ENCODE results near the gene PTPRCAP.
"Not testable (repeated sequence)": the region's sequence is repeated elsewhere in the genome, so short reads cannot be mapped to it uniquely, and the experiment has no call there.

PTPRCAP gene

GRCh38 chr11:67402192-67402839 lies 35.2 kb downstream of the PTPRCAP start:
- DNase-seq = not testable (repeated sequence)
- intact Hi-C loops (cut with DNase I) = loop anchor here (5.0 kb wide), 1 partner anchor 105 kb away; the partner anchor contains the start of genes CDK2AP2 and PITPNM1

GRCh38 chr11:67401495-67402191 lies 35.8 kb downstream of the PTPRCAP start, which contains the start of gene PPP1CA:
Gene PPP1CA, minus strand, starts transcription at chr11:67401858. Its CDS starts 76 bp downstream, at chr11:67401782.
- DNase-seq = peak; percentile 82 to 99 (median 90)
- intact Hi-C loops (cut with DNase I) = loop anchor here (1.0 to 5.0 kb wide), 3 partner anchors 10 to 106 kb away; partner anchors contain the start of genes CDK2AP2, PITPNM1, RAD9A and TMEM134

DNA sequence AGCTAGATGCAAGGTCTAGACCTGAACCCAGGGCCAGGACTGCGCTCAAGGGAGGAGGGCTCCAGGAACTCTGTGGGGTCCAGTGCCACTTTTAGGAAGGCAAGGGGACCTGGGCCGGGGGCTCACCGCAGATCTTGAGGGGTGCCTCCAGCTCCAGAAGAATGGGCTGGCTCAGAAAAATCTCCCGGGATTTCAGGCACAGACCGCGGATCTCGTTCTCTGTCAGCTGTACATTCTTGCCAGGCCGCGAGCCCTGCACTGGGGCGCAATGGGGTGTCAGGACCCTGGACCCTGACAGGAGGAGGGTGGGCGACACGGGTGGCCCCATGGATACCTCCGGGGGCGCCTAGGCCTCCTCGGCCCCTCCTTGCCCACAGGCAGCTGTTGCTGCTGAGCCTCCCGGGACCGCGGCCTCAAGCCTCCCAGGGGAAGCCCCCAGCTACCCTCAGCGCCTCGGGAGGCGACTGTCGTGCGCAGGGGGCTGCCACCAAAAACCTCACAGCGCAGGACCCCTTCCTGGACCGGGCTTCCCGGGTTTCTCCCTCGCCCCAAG lies 36.5 kb downstream of the PTPRCAP start:
- DNase-seq = peak in 1 of 10 donors; percentile 87
- intact Hi-C loops (cut with DNase I) = loop anchor here (1.0 to 5.0 kb wide), 3 partner anchors 10 to 106 kb away; partner anchors contain the start of genes CDK2AP2, PITPNM1, RAD9A and TMEM134

DNA sequence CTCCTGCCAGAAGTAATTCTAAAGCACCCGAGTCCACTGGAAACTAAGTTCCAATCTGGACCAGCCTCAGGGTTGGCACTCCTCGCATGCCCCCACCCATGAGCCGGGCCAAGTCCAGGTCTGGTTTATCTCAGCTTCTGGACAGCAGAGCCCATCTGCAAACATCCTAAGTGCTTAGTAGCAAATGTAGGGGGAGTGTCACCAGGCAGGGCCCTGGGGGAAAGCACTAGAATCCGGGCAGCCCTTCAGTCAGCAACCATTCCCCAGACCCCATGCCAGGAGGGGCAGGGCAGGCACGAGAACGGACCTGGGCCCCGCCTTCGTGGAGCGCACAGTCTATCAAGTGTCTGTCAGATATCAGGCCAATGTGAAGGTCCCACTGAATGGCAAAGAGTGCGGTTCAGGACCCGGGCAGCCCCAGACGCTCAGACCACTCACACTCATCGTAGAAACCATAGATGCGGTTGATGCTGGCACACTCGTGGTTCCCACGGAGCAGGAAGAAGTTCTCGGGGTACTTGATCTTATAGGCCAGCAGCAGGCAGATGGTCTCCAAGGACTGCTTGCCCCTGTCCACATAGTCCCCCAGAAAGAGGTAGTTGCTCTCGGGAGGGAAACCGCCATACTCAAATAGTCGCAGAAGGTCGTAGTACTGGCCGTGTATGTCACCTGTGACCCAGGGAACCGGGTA lies 37.1 kb downstream of the PTPRCAP start:
- intact Hi-C loops (cut with DNase I) = loop anchor here (5.0 kb wide), 1 partner anchor 107 kb away; the partner anchor contains the start of genes CDK2AP2 and PITPNM1
- no peak for DNase-seq

DNA sequence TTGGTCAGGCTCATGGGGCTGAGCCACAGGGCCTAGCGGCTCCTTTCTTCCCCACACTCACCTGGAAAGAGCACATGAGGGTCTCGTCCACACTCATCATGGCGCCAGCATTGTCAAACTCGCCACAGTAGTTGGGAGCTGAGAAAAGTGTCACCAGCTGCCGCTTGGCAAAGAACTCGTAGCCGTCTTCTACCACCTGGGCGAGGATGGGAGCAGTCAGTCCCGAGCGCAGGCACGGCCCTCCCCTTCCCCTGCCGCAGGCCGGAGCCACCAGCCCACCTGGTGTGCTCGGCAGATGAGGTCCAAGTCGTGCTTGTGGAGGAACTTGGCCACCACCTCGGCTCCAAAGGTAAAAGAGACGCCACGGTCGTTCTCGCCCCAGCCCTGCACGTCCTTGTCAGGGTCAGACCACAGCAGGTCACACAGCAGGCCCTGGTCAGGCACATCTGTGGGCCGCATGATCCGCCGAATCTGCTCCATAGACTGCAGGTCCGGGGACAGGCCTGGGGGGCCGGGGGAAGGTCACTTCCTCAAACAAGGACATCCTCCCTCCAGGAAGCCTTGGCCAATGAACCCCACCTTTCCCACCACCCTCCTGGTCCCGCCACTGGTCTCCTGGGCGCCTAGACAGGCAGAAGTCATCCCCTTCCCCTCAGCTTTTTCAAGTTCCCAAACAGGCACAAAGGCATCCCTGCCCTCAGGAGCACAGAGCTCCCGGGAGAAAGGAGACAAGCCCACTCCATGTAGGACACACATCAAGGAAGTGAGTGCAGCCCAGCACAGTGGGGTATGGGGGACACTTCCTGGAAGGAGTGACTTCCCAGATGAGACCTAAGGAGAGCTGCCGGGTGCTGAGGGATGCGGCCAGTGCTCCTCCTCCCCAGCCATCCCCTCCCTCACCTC lies 38.6 kb downstream of the PTPRCAP start:
- intact Hi-C loops (cut with DNase I) = no loop called here
- no peak for DNase-seq

GRCh38 chr11:67397986-67398660 lies 39.4 kb downstream of the PTPRCAP start:
- intact Hi-C loops (cut with DNase I) = no loop called here
- no peak for DNase-seq

- DNase-seq = no peak
- intact Hi-C loops (cut with DNase I) = no loop called here
Measured at GRCh38 chr11:67397536-67397935, 39.9 kb downstream of the PTPRCAP start.

- DNase-seq = no peak
- intact Hi-C loops (cut with DNase I) = no loop called here
Measured at GRCh38 chr11:67396587-67397389, 40.7 kb downstream of the PTPRCAP start.

DNA sequence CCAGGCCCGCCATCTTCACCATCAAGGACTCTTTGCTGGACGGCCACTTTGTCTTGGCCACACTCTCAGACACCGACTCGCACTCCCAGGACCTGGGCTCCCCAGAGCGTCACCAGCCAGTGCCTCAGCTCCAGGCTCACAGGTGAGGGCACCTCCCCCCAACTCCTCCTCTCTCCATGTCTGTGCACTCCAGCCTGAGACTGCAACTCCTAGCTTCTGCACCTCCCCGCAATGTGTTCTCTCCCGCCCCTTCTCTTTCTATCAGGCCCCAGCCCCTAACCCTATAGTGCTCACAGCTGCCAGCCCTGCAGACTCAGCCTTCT lies 41.3 kb downstream of the PTPRCAP start:
- intact Hi-C loops (cut with DNase I) = no loop called here

DNA sequence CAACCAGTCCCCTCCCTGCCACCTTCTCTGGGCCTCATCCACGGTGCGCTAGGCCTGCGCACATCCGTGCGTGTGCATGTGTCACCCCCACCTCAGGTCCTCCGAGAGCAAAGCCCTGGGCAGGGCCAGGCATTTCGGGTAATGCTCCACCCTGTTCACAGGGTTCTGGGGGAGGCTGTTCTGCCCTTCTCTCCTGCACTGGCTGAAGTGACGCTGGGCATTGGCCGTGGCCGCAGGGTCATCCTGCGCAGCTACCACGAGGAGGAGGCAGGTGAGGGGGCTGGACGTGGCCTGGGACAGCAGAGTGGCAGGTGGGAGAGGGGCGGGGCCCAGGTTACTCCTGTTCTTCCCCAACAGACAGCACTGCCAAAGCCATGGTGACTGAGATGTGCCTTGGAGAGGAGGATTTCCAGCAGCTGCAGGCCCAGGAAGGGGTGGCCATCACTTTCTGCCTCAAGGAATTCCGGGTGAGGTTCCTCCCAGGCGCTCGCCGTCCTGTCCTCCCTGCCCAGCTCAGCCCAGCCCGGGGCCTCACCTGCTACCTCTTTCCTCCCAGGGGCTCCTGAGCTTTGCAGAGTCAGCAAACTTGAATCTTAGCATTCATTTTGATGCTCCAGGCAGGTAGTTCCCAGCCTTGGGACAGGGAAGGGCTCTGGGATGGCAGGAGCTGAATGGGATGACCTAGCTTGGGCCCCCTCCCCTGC lies 41.8 kb downstream of the PTPRCAP start:
- intact Hi-C loops (cut with DNase I) = no loop called here
- no peak for DNase-seq

More for the DNA sequence above, 41.3 kb downstream of the PTPRCAP start:
- DNase-seq = no peak

- intact Hi-C loops (cut with DNase I) = no loop called here
Measured at GRCh38 chr11:67393990-67394389, 43.5 kb downstream of the PTPRCAP start.

DNA sequence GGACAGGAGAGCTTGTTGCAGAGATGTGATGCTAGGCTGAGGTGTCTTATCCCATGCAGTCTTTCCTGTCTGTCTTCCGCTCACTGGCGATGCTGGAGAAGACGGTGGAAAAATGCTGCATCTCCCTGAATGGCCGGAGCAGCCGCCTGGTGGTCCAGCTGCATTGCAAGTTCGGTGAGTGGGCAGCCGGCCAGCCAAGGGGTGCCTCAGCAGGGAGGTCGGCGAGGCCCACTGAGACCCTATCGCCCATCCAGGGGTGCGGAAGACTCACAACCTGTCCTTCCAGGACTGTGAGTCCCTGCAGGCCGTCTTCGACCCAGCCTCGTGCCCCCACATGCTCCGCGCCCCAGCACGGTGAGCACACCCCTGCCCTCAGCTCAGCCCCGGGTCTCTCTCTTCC lies 44.0 kb downstream of the PTPRCAP start:
- intact Hi-C loops (cut with DNase I) = no loop called here
- peak in 1 of 10 donors; percentile 82 for DNase-seq

More at GRCh38 chr11:67393990-67394389, 43.5 kb downstream of the PTPRCAP start:
- DNase-seq = no peak

DNA sequence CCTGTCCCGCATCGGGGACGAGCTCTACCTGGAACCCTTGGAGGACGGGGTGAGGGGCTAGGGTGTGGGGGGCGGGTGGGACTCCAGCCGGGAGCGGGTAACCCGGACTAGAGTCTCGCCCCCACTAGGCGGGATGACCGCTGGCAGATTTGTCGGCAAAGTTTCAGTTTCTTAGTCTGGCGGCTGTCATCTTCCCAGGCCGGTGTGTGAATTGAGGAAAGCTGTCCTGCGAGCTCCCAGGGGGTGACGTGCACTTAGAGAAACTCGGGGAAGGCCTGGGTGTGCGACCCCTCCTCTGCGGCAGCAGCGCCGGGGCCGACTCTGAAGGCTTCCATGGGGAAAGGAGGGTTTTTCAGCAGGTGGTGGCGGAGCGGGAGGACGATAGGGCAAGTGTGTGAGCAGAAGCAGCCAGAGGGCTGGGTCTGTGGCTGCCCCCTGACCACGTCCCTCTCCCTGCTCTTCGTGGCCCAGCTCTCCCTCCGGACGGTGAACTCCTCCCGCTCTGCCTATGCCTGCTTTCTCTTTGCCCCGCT lies 45.2 kb downstream of the PTPRCAP start:
- intact Hi-C loops (cut with DNase I) = no loop called here

DNA sequence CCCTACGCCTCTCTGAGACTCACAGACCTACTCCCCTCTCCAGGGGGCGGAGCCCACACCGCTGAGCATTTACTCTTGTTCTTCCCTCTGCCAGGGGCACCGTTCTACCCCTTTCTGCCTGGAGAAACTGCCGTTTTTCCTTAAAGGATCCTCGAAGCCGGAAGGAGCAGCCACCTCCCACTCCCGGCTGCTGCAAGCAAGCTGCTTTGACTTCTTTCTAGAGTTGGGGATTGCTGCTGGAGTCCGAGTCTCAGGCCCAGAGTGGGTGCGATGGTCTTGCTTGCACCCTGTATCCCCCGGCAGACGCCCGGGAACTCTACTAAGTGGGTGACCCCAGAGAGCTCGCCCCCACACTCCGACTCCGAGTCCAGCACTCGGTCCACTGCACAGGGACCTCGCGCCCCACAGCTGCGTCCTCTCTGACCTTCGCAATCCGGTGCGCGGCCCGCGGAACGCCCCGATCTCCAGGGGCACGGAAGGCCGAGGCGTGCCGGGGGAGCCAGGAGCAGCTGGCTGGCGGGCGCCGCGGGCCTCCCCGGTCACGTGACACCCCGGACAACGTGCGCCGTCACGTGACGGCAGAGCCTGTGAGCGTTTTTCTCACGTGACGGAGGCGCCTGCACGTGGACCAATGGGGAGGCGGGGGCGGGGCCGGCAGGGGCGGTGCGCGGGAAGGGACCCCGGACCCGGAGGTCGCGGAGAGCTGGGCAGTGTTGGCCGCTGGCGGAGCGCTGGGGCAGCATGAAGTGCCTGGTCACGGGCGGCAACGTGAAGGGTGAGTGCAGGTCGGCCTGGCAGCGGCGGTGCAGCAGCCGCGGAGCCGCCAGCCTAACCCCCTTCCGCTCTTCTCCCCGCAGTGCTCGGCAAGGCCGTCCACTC lies 45.9 kb downstream of the PTPRCAP start, which contains the start of gene RAD9A:
RAD9A (plus strand) TSS at position 683 of the 879 bp plus-strand sequence; CDS start at position 742, 59 bp downstream.
- intact Hi-C loops (cut with DNase I) = loop anchor here (1.0 to 2.0 kb wide), 2 partner anchors 10 to 37 kb away; partner anchors contain the start of genes PPP1CA and RPS6KB2
- DNase-seq = peak; percentile 91 to 99 (median 94)

More for the DNA sequence above, 45.2 kb downstream of the PTPRCAP start:
- peak in 1 of 10 donors; percentile 78 for DNase-seq

- no peak for DNase-seq
- intact Hi-C loops (cut with DNase I) = loop anchor here (1.0 to 2.0 kb wide), 2 partner anchors 10 to 38 kb away; partner anchors contain the start of genes PPP1CA and RPS6KB2
Measured at GRCh38 chr11:67390947-67391303, 46.6 kb downstream of the PTPRCAP start.

DNA sequence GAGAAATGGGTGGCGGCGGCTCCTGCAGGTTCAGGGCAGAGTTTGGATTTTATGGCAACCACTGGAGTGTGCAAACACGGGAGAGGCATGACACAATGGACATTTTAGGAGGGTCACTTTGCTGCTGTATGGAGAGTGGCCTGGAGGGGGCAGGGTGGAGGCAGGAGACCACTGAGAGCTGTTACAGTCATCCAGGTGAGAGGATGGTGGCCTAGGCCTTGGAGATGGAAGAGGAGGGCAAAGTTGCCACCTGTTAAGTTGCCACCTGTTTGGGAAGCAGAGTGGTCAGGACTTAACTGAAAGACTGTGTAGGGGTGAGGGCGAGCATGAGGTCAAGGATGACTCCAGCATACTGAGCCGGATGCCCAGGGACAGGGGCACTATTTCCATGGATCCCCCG lies 48.0 kb downstream of the PTPRCAP start:
- no peak for DNase-seq
- intact Hi-C loops (cut with DNase I) = no loop called here
